Fibroblast of skin of left quadriceps (primary cell): ENCODE results near the gene JAML.

Experiments used
- DNase-seq, 2 experiments: peaks; one replicate each; pipeline ENCODE4 v3.0.0-alpha.2; 2013; ENCODE audit warnings: low read depth in 2 of 2

JAML gene

DNA sequence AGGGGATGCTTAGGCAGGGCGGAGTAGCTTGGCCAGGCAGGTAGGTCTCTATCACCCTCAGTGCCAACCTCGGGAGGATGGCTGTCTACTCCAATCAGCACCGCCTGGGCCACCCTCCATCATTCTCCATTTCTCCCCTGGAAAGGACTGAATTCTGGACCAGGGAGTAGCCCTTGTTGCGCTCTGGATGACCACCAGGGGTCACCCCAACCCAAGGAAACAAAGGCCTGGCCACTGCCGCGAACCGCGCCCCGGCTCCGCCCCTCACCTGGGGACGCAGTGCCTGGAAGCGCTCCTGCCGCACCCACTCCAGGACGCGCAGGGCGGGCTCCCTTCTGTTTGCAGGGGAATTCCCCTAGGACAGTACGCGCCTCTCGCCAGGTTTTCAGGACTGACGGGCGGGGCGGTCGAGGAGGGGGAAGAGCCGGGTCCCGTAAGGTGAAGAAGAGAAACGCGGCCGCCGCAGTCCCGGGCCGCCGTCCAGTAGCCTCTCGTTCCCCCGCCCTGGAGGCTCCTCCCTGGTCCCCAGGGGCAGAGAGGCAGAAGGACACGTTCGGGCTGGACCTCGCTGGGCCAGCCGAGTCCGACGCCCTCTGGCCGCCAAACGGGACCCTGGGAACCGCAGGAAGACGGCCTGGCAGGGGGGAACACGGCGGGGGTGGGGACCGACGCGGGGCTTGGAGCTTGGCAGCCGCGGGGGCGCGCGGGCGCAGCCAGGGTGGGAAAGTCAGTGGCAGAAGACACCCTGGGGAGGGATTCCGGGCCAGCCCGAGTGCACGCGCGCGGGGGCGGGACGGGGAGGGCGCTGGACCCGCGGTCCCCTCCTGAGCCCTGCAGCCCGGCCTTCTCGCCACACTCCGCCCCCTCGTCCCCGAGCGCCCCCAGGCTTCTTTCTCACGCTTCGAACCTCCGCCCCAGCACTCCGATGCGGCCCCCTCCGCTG lies 79.3 kb downstream of the JAML start:
- peak; percentile 13 to 20 for DNase-seq

- DNase-seq, result no peak
Measured at GRCh38 chr11:118144301-118145268, 80.2 kb downstream of the JAML start.
